H9 (cell line): Measurements from ENCODE around the gene NFYC. TPM values are rescaled to one million over a fixed set of nuclear protein-coding genes. Genes with fewer than 3 reads are reported as not detected.

ENCODE experiments used
- DNase-seq: peaks from one replicate; pipeline ENCODE4 v3.0.0-alpha.2; 2017
- H2AFZ ChIP-seq: one replicate; pipeline ENCODE4 v1.6.1; 2013; ENCODE audit warnings: mild to moderate bottlenecking, low read length, control low read depth, moderate library complexity
- H2AK5ac ChIP-seq: 2 replicates; pipeline ENCODE4 v1.6.1; 2013; ENCODE audit warnings: low read length, control low read depth, mixed read lengths; ENCODE audit not compliant: insufficient read length
- H2BK120ac ChIP-seq: one replicate; pipeline ENCODE4 v1.6.1; 2013; ENCODE audit warnings: low read depth, mild to moderate bottlenecking, low read length, control low read depth, inconsistent platforms; ENCODE audit not compliant: poor library complexity, severe bottlenecking
- H2BK12ac ChIP-seq: 2 replicates; pipeline ENCODE4 v1.6.1; 2013; ENCODE audit warnings: low read length, control low read depth, mixed read lengths, low read depth; ENCODE audit not compliant: insufficient read length
- H2BK15ac ChIP-seq: 2 replicates; pipeline ENCODE4 v1.6.1; 2013; ENCODE audit warnings: low read depth, low read length, control low read depth
- H2BK20ac ChIP-seq: one replicate; pipeline ENCODE4 v1.6.1; 2013; ENCODE audit warnings: low read depth, mild to moderate bottlenecking, low read length, control low read depth, inconsistent platforms; ENCODE audit not compliant: poor library complexity, severe bottlenecking
- H2BK5ac ChIP-seq: 2 replicates; pipeline ENCODE4 v1.6.1; 2013; ENCODE audit warnings: low read length, control low read depth, mixed read lengths; ENCODE audit not compliant: insufficient read length
- H3K14ac ChIP-seq: 2 replicates; pipeline ENCODE4 v1.6.1; 2013; ENCODE audit warnings: low read length, control low read depth; ENCODE audit not compliant: insufficient read depth
- H3K18ac ChIP-seq: 2 replicates; pipeline ENCODE4 v1.6.1; 2013; ENCODE audit warnings: low read depth, mild to moderate bottlenecking, mixed read lengths, low read length, control low read depth; ENCODE audit not compliant: insufficient read length
- H3K23ac ChIP-seq: 2 replicates; pipeline ENCODE4 v1.6.1; 2013; ENCODE audit warnings: low read length, control low read depth, mixed read lengths, low read depth; ENCODE audit not compliant: insufficient read length
- H3K23me2 ChIP-seq: 2 replicates; pipeline ENCODE4 v1.6.1; 2013; ENCODE audit warnings: low read depth, mild to moderate bottlenecking, mixed read lengths, low read length, control low read depth; ENCODE audit not compliant: insufficient read length, poor library complexity, severe bottlenecking
- H3K27ac ChIP-seq: 2 replicates; pipeline ENCODE4 v1.5.1; 2013; ENCODE audit warnings: low read length, control low read depth, mixed read lengths, low read depth; ENCODE audit not compliant: insufficient read length
- H3K27me3 ChIP-seq: 2 replicates; pipeline ENCODE4 v1.6.1; 2013; ENCODE audit warnings: low read length, control low read depth, inconsistent platforms; ENCODE audit not compliant: insufficient read depth
- H3K4ac ChIP-seq: 2 replicates; pipeline ENCODE4 v1.6.1; 2013; ENCODE audit warnings: low read depth, mild to moderate bottlenecking, control low read depth, inconsistent platforms, low read length, moderate library complexity
- H3K4me1 ChIP-seq: 2 replicates; pipeline ENCODE4 v1.6.1; 2013; ENCODE audit warnings: low read length, control low read depth, inconsistent platforms; ENCODE audit not compliant: insufficient read depth
- H3K4me2 ChIP-seq: 2 replicates; pipeline ENCODE4 v1.6.1; 2013; ENCODE audit warnings: low read length, control low read depth, mixed read lengths; ENCODE audit not compliant: insufficient read length, insufficient read depth
- H3K56ac ChIP-seq: 2 replicates; pipeline ENCODE4 v1.6.1; 2013; ENCODE audit warnings: low read depth, mild to moderate bottlenecking, mixed read lengths, low read length, control low read depth; ENCODE audit not compliant: insufficient read length
- H3K79me1 ChIP-seq: 2 replicates; pipeline ENCODE4 v1.6.1; 2013; ENCODE audit warnings: low read depth, mild to moderate bottlenecking, moderate library complexity, low read length, control low read depth, inconsistent platforms; ENCODE audit not compliant: insufficient read depth, poor library complexity, severe bottlenecking
- H3K79me2 ChIP-seq: 2 replicates; pipeline ENCODE4 v1.6.1; 2013; ENCODE audit warnings: low read length, control low read depth, inconsistent platforms; ENCODE audit not compliant: insufficient read depth
- H3K9ac ChIP-seq: 2 replicates; pipeline ENCODE4 v1.6.1; 2013; ENCODE audit warnings: low read length, control low read depth, mixed read lengths; ENCODE audit not compliant: insufficient read length; ENCODE audit errors: extremely low read depth
- H3K9me3 ChIP-seq: one replicate; pipeline ENCODE4 v1.6.1; 2013; ENCODE audit warnings: low read depth, low read length, inconsistent platforms; ENCODE audit not compliant: control insufficient read depth
- H3T11ph ChIP-seq: one replicate; pipeline ENCODE4 v1.6.1; 2013; ENCODE audit warnings: mild to moderate bottlenecking, low read length, control low read depth, inconsistent platforms
- H4K20me1 ChIP-seq: one replicate; pipeline ENCODE4 v1.6.1; 2013; ENCODE audit not compliant: control insufficient read depth, insufficient read length, insufficient read depth
- H4K5ac ChIP-seq: 2 replicates; pipeline ENCODE4 v1.6.1; 2013; ENCODE audit warnings: low read depth, mild to moderate bottlenecking, mixed read lengths, low read length, control low read depth; ENCODE audit not compliant: insufficient read length
- H4K8ac ChIP-seq: replicated peaks from 2 replicates; pipeline ENCODE4 v1.6.1; 2013; ENCODE audit warnings: low read length, control low read depth, mixed read lengths, low read depth; ENCODE audit not compliant: insufficient read length
- H4K91ac ChIP-seq: 2 replicates; pipeline ENCODE4 v1.6.1; 2013; ENCODE audit warnings: low read depth, mild to moderate bottlenecking, moderate library complexity, mixed read lengths, low read length, control low read depth; ENCODE audit not compliant: insufficient read length
- H3K27ac Mint-ChIP-seq, 3 experiments: 2 replicates in 2 of 3; 3 replicates in 1 of 3; pipeline ENCODE4 v1.8.0; 2020 to 2021; ENCODE audit warnings: mixed read lengths in 3 of 3, mild to moderate bottlenecking in 1 of 3, moderate library complexity in 1 of 3
- H3K27me3 Mint-ChIP-seq: 2 replicates; pipeline ENCODE4 v1.8.0; 2021; ENCODE audit warnings: low read depth, mild to moderate bottlenecking, moderate library complexity, mixed read lengths
- H3K36me3 Mint-ChIP-seq, 3 experiments: 2 replicates in 2 of 3; 3 replicates in 1 of 3; pipeline ENCODE4 v1.8.0; 2020 to 2021; ENCODE audit warnings: low read depth in 3 of 3, mixed read lengths in 3 of 3; ENCODE audit not compliant: insufficient read depth in 1 of 3
- H3K4me1 Mint-ChIP-seq, 2 experiments: 2 replicates each; pipeline ENCODE4 v1.8.0; 2020; ENCODE audit warnings: mixed read lengths in 2 of 2
- H3K4me3 Mint-ChIP-seq, 2 experiments: 2 replicates in 1 of 2; 3 replicates in 1 of 2; pipeline ENCODE4 v1.8.0; 2020 to 2021; ENCODE audit warnings: mild to moderate bottlenecking in 2 of 2, mixed read lengths in 2 of 2, moderate library complexity in 1 of 2
- H3K9me3 Mint-ChIP-seq, 2 experiments: 2 replicates in 1 of 2; 3 replicates in 1 of 2; pipeline ENCODE4 v1.8.0; 2020; ENCODE audit warnings: mild to moderate bottlenecking in 2 of 2, mixed read lengths in 2 of 2, moderate library complexity in 1 of 2
- CTCF ChIP-seq: fragments of 200-600 bp; sonication (generic); conservative IDR thresholded peaks from 3 replicates; pipeline ENCODE4 v1.8.0; 2021; ENCODE audit warnings: antibody characterized with exemption, mild to moderate bottlenecking
- WGBS: extraction: QIAGEN DNeasy Blood & Tissue Kit; methylation state at CpG from one replicate; pipeline ENCODE4 v1.1.7; 2013; ENCODE audit warnings: missing lambda C conversion rate, low lambda C conversion rate, mixed read lengths; ENCODE audit not compliant: insufficient read length; ENCODE audit errors: extremely low coverage; 5-methylcytosine and 5-hydroxymethylcytosine counted together
- total RNA-seq: library from RNA; stranded (reverse); gene quantifications from 2 replicates; pipeline ENCODE4 v1.2.1, GENCODE V29; 2021

The NFYC gene
- total RNA-seq, 1 experiment from 2014 or later: 54.7 TPM

- H2BK20ac ChIP-seq: no peak overlapping the region
- no peaks in the 10 kb centered on the region for H3K79me2 ChIP-seq
- H4K8ac ChIP-seq: no peak overlapping the region
- Mint-ChIP-seq H3K4me3 (no peak overlapping the region), H3K36me3 (no peaks in the 10 kb centered on the region; a peak in 1 of 7 replicates), H3K9me3 (no peaks in the 10 kb centered on the region), H3K4me1 (peaks cover 11 to 22% of the 10 kb centered on the region in 2 experiments), H3K27ac (peak overlapping the region in 2 of 3 experiments; percentile 46 to 52; a peak in 1 of 7 replicates), H3K27me3 (peaks cover 45% of the 10 kb centered on the region)
- H2BK120ac ChIP-seq: no peak overlapping the region
- no peak overlapping the region for H2BK5ac ChIP-seq
- H3K14ac ChIP-seq: no peak overlapping the region
- H3T11ph ChIP-seq: no peak overlapping the region
- H2BK15ac ChIP-seq: no peak overlapping the region
- no peaks in the 10 kb centered on the region for H3K4me1 ChIP-seq
- H3K27ac ChIP-seq: no peak overlapping the region
- H4K5ac ChIP-seq: no peak overlapping the region
- H3K79me1 ChIP-seq: no peaks in the 10 kb centered on the region
- no peak overlapping the region for H3K4ac ChIP-seq
- TF ChIP-seq CTCF: no peak
- peaks cover 16% of the 10 kb centered on the region for H3K23me2 ChIP-seq
- H3K23ac ChIP-seq: no peak overlapping the region
- no peak overlapping the region for H3K18ac ChIP-seq
- no CpG with 5 or more reads among the region's 9 CpGs for WGBS
- no peaks in the 10 kb centered on the region for H3K9me3 ChIP-seq
- no peaks in the 10 kb centered on the region for H4K20me1 ChIP-seq
- H3K27me3 ChIP-seq: peaks cover 7% of the 10 kb centered on the region; the same call in 1 of the 2 replicates
- H3K4me2 ChIP-seq: no peak overlapping the region
- no peak overlapping the region for H3K9ac ChIP-seq
- no peak for DNase-seq
- H2AFZ ChIP-seq: no peak overlapping the region
- H4K91ac ChIP-seq: no peak overlapping the region
- H2BK12ac ChIP-seq: no peak overlapping the region
- no peak overlapping the region for H2AK5ac ChIP-seq
- no peak overlapping the region for H3K56ac ChIP-seq
Measured at GRCh38 chr1:40786995-40787705, 95.6 kb downstream of the NFYC start.
